NCI-H526 (cell line): ENCODE data around the gene ZNF526.
"Not testable (repeated sequence)": the region's sequence is repeated elsewhere in the genome, so short reads cannot be mapped to it uniquely, and the experiment has no call there.

ENCODE experiments used
- DNase-seq, 2 experiments: peaks; one replicate each; lab custom pipeline; 2025; lab: John Stamatoyannopoulos, UW

The ZNF526 gene

DNA sequence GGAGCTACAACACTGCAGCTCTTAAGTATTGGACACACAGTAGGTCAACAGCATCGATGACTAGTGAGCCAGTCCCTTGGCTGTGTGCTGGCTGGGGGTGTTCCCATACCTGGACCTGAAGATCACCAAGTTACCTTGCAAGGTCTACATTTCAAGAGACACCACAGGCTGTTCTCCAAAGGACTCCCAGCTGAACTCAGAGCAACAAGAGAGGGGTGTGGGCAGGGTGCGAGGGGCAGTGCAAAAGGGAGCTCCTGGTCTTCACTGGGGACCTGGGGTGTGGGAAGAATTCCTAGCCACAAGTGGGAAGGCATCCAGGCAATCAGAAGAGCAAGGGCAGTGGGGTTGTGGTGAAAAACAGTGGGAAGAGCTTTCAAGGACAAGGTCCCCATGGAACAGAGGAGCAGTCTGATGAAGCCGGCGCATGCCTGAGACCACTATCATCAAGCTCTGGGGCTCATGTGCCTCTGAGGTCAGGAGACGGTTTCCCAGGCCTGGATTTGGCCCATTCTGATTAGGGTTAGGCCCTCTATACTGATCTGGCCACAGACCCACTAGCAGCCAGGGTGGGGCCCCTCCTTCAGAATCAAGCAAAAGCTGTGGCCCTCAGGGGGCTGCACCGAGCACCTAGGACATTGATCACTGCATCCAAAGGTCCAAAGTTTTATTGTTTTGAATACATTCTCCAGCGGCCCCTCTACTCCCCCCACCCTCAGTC lies 27.0 kb downstream of the ZNF526 start:
- DNase-seq = no peak

DNA sequence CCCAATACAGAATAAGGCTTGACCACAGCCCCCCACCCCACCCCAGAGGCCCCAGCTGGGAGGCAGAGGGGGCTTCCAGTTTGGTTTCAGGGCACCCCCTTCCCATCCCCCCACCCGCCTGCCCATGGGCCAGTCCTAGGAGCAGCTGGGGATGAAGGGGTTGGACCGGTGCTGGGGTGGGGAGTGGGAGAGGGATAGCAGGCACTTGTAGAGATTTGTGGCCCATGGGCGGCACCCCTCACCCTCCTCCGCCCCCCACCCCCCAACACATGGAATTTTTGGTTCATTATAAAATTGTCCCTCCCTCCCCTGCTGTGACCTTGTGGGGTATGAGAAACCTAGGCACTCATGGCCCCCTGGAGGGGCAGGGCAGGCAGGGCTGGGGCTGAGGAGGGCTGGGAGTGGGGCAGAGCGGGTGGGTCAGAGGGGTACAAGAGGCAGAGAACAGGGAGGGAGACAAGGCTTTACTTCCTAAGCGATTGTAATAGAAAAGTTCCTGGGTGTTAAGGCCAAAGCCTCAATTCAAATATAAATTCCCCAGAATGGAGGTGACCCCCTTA lies 27.6 kb downstream of the ZNF526 start:
- no peak for DNase-seq

- DNase-seq = no peak
Measured at GRCh38 chr19:42248270-42249148, 28.4 kb downstream of the ZNF526 start.

DNA sequence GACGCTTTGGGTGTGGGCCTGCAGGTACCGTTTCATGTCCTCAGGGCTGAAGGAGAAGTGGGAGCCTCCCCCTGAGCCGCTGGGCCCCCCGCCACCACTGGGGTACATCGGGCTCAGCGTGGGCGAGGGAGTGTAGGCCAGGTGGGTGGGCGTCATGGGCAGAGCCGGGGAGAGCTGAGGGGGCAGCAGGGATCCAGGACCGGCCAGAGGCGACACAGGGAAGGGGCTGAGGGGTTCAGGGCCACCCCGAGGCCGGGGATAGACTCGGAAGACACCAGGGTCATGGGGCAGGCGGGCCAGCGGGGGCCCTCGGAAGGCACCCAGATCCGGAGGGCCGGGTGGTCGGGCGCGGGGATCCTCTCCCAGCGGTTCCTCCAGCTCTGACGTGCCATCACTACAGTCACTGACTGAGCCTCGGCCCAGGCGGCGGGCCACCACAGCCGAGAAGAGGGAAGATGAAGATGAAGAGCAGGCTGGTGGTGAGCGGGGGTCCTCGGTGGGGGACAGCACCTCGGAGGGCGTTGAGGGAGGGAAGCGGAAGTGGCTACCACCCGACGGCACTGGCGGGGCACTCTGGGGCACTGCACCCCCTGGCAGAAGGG lies 29.1 kb downstream of the ZNF526 start:
- no peak for DNase-seq

GRCh38 chr19:42249769-42250168 lies 29.7 kb downstream of the ZNF526 start:
- DNase-seq = no peak

DNA sequence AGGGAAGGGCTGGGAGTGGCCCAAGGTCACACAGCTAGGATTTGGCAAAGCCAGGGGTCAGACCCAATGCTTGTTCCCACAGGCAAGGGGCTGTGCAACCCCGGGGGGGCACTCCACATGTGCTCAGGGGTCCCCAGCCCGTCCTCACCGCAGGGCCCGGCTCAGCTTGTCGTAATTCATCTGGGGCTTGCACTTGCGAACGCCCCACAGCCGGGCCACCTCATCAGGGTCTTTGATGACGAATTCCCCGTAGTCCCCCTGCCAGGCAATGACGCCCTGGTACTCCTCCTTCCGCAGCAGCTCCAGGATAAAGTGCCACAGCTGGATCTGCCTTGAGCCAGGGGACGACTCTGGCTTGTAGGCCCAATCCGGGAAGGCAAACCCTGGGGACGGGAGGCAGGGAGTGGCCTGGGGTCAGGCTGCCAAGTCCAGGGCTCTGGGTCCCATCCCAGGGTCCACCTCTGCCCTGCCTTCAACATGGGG lies 30.1 kb downstream of the ZNF526 start:
- no peak for DNase-seq

DNA sequence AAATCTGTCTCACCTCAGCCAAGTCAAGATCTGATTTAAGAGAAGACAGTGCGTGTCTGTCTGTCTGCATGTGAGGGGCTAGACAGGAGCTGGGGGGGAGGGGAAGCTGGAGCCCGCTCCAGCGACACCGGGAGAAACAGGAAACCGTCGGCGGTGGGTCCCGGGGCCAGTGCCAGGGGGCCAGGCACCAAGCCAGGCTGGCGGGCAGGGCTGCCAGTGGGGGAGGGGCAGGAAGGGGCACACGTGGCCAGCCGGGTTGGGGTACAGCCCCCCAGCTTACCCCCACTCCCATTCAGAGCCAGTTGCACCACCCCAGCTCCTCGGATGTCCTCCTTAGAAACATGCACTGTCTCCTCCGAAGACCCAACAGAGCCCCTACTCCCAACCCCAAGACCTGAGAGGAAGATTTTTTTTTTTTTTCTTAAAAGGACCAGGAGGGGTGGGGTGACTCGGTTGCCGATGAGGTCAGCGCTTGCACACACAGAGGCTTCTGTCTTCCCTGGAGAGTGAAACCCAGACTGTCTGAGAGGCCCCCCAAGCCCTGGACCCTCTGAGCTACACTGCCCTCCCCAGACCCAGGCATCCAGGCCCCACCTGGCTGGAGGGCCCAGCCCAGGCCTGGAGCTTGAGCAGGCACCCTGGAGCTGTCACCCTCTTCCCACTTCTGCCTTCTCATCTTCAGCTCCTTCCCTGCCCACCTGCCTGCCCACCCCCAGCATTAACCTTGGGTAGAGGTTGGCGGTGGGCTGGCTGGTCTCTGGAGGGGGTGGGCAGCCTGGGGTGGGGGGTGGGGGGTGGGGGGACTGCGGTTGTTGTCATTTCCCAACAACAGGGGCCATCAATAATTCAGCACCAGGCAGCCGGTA lies 30.8 kb downstream of the ZNF526 start:
- no peak for DNase-seq

DNA sequence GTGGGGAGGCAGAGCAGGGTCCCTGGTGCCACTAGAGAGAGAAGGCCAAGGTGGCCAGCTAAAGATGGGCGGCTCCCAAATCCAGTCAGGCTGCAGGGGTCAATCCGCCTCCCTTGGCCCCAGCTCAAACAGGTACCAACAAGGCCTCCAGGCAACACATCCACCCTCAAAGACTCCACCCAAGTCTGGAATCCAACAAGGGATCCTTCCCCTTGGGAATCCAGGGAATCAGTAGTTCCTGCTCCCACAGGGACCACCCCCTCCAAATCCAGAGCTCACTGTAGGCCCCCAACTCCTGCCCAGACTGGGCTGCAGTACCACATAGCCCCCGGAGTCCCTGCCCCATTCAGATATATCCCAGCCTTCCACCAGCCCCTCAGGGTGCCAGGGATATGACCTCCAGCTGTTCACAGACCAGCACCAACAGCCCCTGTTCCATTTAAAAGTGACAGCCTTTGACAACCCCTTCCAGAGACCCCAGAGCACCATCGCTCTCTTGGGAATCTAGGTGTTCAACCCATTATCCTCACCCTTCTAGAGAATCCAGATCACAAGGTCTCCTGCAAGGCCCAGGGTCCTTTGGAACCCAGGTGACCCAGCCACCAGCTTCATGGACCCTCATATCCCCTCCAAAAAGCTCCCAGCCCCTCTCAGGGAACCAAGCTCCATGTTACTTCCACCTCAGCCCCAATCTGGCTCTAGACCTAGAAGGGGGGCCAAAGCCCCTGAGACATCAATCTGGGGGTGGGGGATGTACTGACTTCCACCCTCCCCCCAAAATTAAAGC lies 31.7 kb downstream of the ZNF526 start:
- DNase-seq = no peak

GRCh38 chr19:42252365-42253244 lies 32.5 kb downstream of the ZNF526 start:
- peak; percentile 8 to 31 for DNase-seq

GRCh38 chr19:42253245-42254088 lies 33.4 kb downstream of the ZNF526 start:
- peak; percentile 66 to 89 for DNase-seq

DNA sequence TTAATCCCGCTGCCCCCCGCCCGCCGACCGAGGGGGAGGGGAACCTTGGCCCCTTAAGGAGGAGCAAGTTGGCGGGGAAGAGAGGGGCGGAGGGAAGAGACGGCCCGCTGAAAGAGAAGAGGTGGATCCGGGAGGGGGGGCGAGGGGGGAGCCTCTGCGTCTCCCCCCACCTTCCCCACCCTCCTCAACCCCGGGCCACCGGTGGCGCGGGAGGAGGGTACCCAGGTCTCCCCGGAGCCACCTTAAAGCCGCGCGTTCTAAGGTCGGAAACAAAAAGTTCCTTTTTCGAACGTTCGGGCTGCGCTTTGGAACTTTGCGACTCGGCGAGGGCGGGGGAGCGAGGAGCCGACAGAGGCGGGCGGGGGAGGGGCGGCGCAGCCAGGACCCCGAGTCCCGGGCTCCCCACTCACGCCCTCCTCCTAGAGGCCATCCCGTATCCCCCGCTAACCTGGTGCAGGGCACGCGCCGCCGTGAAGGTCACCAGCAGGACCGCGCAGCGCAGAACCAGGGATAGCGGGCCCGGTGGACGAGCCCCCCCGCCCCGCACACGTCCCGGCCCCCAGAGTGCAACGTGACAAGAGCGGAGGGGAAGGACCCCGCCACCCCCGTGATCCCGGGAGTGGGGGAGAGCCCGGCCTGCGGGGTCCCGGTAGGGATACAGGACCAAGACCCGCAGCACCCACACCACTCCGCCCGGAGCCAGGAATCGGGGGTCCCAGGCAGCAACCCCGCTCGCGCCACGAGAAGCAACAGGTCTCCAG lies 34.2 kb downstream of the ZNF526 start:
- DNase-seq = peak; percentile 50 to 83

- DNase-seq = peak; percentile 69 to 97
Measured at GRCh38 chr19:42254850-42255765, 35.0 kb downstream of the ZNF526 start, which contains the start of gene ERF. TSS of gene ERF (minus strand) at chr19:42255128. CDS start at chr19:42254999, 129 bp downstream.

DNA sequence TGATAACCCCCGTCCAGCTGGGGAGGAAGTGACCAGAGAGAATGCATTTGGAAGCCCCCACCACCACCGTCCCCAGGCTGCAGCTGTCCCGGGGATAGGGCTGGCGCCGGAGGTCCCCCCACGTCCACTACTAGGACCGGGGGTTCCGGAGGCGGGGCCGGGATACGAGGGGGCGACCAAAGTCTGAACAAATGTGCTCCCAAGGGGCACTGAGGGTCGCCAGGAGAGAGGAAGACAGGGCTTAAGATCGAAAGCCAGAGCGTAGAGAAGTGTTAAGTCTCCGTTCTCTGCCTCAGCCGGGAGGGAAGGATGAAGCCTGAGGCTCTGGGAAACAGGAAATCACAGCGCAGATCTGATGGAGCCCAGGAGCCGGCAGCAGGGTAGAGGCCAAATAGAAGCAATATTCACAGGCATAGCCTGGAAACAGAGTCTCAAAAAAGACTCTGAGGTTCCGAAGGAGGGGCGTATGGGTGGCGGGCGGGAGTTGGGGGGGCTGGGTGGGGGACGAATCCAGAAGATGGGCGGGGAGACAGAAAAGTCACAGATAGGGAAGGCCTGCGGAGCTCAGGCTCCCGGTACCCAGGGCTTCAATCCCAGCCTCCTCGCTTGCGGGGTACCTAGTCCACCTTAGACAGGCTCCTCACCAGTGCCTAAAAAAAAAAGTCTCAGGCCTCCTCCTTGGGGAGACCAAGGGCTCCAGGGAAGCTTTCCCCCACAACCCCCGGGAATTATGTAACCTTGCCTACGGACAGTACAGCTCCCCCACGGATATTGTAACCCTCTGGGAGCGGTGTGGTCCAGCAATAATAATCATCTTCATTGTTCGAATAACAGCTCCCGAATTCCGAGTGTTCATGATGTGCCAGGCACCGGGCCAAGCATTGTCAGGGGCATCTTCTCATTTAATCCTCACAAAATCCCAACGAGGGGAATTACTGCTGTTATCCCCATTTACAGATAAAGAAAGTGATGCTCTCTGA lies 35.9 kb downstream of the ZNF526 start:
- peak in 1 of 2 experiments; percentile 68 for DNase-seq

DNA sequence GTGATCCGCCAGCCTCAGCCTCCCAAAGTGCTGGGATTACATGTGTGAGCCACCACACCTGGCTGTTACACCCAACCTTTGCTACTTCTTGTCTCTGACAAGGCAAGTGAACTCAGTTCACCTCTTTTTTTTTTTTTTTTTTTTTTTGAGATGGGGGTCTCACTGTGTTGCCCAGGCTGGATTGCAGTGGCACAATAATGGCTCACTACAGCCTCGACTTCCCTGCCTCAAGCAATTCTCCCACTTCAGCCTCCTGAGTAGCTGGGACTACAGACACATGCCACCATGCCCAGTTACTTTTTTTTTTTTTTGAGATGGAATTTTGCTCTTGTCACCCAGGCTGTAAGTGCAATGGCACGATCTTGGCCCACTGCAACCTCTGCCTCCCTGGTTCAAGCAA lies 37.7 kb downstream of the ZNF526 start:
- DNase-seq = not testable (repeated sequence)

DNA sequence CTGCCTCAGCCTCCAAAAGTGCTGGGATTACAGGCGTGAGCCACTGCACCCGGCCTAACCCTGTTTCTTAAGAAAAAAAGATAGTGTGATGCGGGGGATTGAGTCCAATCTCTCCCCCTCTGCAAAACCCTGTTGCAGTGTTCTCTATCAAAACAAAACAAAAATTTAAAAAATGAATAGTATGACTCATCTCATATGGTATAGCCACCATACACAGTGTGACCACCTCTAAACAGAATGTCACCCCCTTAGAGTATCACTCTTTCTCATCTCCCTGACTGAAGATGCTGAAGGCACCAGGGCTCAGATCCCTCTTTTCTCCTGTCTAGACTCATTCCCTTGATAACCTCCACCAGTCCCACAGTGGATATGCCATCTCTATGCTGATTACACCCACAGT lies 41.7 kb downstream of the ZNF526 start:
- DNase-seq = no peak
